HAP-1 (cell line): ENCODE data around the gene ZNF844.
"Not testable (repeated sequence)": the region's sequence is repeated elsewhere in the genome, so short reads cannot be mapped to it uniquely, and the experiment has no call there.

Experiments
- DNase-seq, 2 experiments: peaks; one replicate each; pipeline ENCODE4 v3.0.0-alpha.2; 2016 to 2020; ENCODE audit warnings: low spot score in 2 of 2
- H3K27me3 ChIP-seq: fragments of 250-450 bp; sonication (Bioruptor Pico); 2 replicates; pipeline ENCODE4 v1.5.1; 2020; ENCODE audit warnings: low read depth, mild to moderate bottlenecking, moderate library complexity
- H3K36me3 ChIP-seq: fragments of 250-450 bp; sonication (Bioruptor Pico); replicated peaks from 2 replicates; pipeline ENCODE4 v1.5.1; 2020; ENCODE audit warnings: mild to moderate bottlenecking
- H3K4me1 ChIP-seq: fragments of 250-450 bp; sonication (Bioruptor Pico); 2 replicates; pipeline ENCODE4 v1.5.1; 2020; ENCODE audit warnings: mild to moderate bottlenecking
- H3K4me3 ChIP-seq: fragments of 250-450 bp; sonication (Bioruptor Pico); 2 replicates; pipeline ENCODE4 v1.5.1; 2020; ENCODE audit warnings: mild to moderate bottlenecking, moderate library complexity
- H3K9me3 ChIP-seq: fragments of 250-450 bp; sonication (Bioruptor Pico); 2 replicates; pipeline ENCODE4 v1.5.1; 2020; ENCODE audit warnings: mild to moderate bottlenecking, moderate library complexity
- in situ Hi-C: fragments of 300-500 bp; cut with MboI; formaldehyde crosslinking; loops from 3 replicates; pipeline ENCODE4 v1.14.3; 2020; ENCODE audit warnings: low sequenced_read_pairs, inconsistent platforms, mixed read lengths

Gene ZNF844

GRCh38 chr19:12075538-12076139 lies 11.1 kb downstream of the ZNF844 start:
- H3K4me3 ChIP-seq, result no peak overlapping the region
- in situ Hi-C loops, result no loop called here
- no peaks in the 10 kb centered on the region for H3K36me3 ChIP-seq
- H3K27me3 ChIP-seq, result no peaks in the 10 kb centered on the region
- no peak for DNase-seq
- H3K9me3 ChIP-seq, result peaks cover 14% of the 10 kb centered on the region
- no peaks in the 10 kb centered on the region for H3K4me1 ChIP-seq

- H3K4me1 ChIP-seq, in situ Hi-C loops, DNase-seq, H3K4me3 ChIP-seq, H3K36me3 ChIP-seq, H3K27me3 ChIP-seq: not testable (repeated sequence)
- H3K9me3 ChIP-seq, result peaks cover 14% of the 10 kb centered on the region
Measured at GRCh38 chr19:12076331-12076730, 11.8 kb downstream of the ZNF844 start.

- Histone ChIP-seq H3K36me3 (no peaks in the 10 kb centered on the region), H3K4me3 (no peak overlapping the region)
- in situ Hi-C loops, result no loop called here
Measured at GRCh38 chr19:12077375-12077774, 12.8 kb downstream of the ZNF844 start.

GRCh38 chr19:12083336-12083735 lies 18.8 kb downstream of the ZNF844 start:
- DNase-seq, H3K27me3 ChIP-seq, H3K36me3 ChIP-seq, in situ Hi-C loops, H3K4me1 ChIP-seq, H3K4me3 ChIP-seq, H3K9me3 ChIP-seq: not testable (repeated sequence)

More at GRCh38 chr19:12077375-12077774, 12.8 kb downstream of the ZNF844 start:
- H3K27me3 ChIP-seq, result no peaks in the 10 kb centered on the region
- H3K9me3 ChIP-seq, result peaks cover 14% of the 10 kb centered on the region
- H3K4me1 ChIP-seq, result no peaks in the 10 kb centered on the region
- DNase-seq, result no peak

- Histone ChIP-seq H3K4me1 (no peaks in the 10 kb centered on the region), H3K4me3 (no peak overlapping the region), H3K36me3 (no peaks in the 10 kb centered on the region), H3K9me3 (peaks cover 2% of the 10 kb centered on the region; the same call in 1 of the 2 replicates), H3K27me3 (no peaks in the 10 kb centered on the region)
- no peak for DNase-seq
- in situ Hi-C loops, result no loop called here
Measured at GRCh38 chr19:12085074-12085818, 20.7 kb downstream of the ZNF844 start.

GRCh38 chr19:12090807-12091206 lies 26.3 kb downstream of the ZNF844 start:
- no peaks in the 10 kb centered on the region for H3K36me3 ChIP-seq
- DNase-seq, result peak in 1 of 2 experiments; percentile 58
- no peaks in the 10 kb centered on the region for H3K4me1 ChIP-seq
- no peak overlapping the region for H3K4me3 ChIP-seq
- no peaks in the 10 kb centered on the region for H3K27me3 ChIP-seq
- in situ Hi-C loops, result no loop called here
- H3K9me3 ChIP-seq, result 0 out of 2 replicates have a peak, but pooled peaks cover under 1% of the 10 kb centered on the region

GRCh38 chr19:12092065-12092867 lies 27.7 kb downstream of the ZNF844 start:
- Histone ChIP-seq H3K27me3 (no peaks in the 10 kb centered on the region), H3K4me3 (peak overlapping the region; percentile 33), H3K4me1 (no peaks in the 10 kb centered on the region), H3K36me3 (no peaks in the 10 kb centered on the region), H3K9me3 (no peaks in the 10 kb centered on the region)
- in situ Hi-C loops, result no loop called here
- DNase-seq, result peak; percentile 31 to 69

GRCh38 chr19:12092956-12093355 lies 28.4 kb downstream of the ZNF844 start:
- no peaks in the 10 kb centered on the region for H3K4me1 ChIP-seq
- no peaks in the 10 kb centered on the region for H3K36me3 ChIP-seq
- peak overlapping the region; percentile 33 for H3K4me3 ChIP-seq
- H3K9me3 ChIP-seq, result no peaks in the 10 kb centered on the region
- no peaks in the 10 kb centered on the region for H3K27me3 ChIP-seq
- in situ Hi-C loops, result no loop called here
- DNase-seq, result no peak

GRCh38 chr19:12093777-12094176 lies 29.2 kb downstream of the ZNF844 start:
- Histone ChIP-seq H3K9me3 (no peaks in the 10 kb centered on the region), H3K4me1 (no peaks in the 10 kb centered on the region), H3K4me3 (no peak overlapping the region), H3K36me3 (no peaks in the 10 kb centered on the region), H3K27me3 (no peaks in the 10 kb centered on the region)
- in situ Hi-C loops, result no loop called here
- DNase-seq, result no peak

GRCh38 chr19:12095111-12095790 lies 30.7 kb downstream of the ZNF844 start:
- Histone ChIP-seq H3K36me3 (no peaks in the 10 kb centered on the region), H3K9me3 (no peaks in the 10 kb centered on the region), H3K4me3 (no peak overlapping the region), H3K27me3 (no peaks in the 10 kb centered on the region), H3K4me1 (no peaks in the 10 kb centered on the region)
- no peak for DNase-seq
- in situ Hi-C loops, result no loop called here

- no peak for DNase-seq
- Histone ChIP-seq H3K4me1 (no peaks in the 10 kb centered on the region), H3K36me3 (no peaks in the 10 kb centered on the region), H3K4me3 (no peak overlapping the region), H3K27me3 (no peaks in the 10 kb centered on the region), H3K9me3 (no peaks in the 10 kb centered on the region)
- in situ Hi-C loops, result no loop called here
Measured at GRCh38 chr19:12098040-12098439, 33.5 kb downstream of the ZNF844 start.

- H3K36me3 ChIP-seq, H3K9me3 ChIP-seq, H3K27me3 ChIP-seq, DNase-seq, in situ Hi-C loops, H3K4me3 ChIP-seq, H3K4me1 ChIP-seq: not testable (repeated sequence)
Measured at GRCh38 chr19:12103909-12104308, 39.4 kb downstream of the ZNF844 start.

- in situ Hi-C loops, result no loop called here
- peaks cover 15% of the 10 kb centered on the region; the same call in 1 of the 2 replicates for H3K9me3 ChIP-seq
- no peak overlapping the region for H3K4me3 ChIP-seq
- no peaks in the 10 kb centered on the region for H3K27me3 ChIP-seq
- no peaks in the 10 kb centered on the region for H3K4me1 ChIP-seq
- H3K36me3 ChIP-seq, result no peaks in the 10 kb centered on the region
- no peak for DNase-seq
Measured at GRCh38 chr19:12111176-12111575, 46.6 kb downstream of the ZNF844 start.
